Dermis blood vessel endothelial cell (primary cell): Measurements from ENCODE around the gene SIK1. TPM values are rescaled to one million over a fixed set of nuclear protein-coding genes. Genes with fewer than 3 reads are reported as not detected.
"Not testable (repeated sequence)": the region's sequence is repeated elsewhere in the genome, so short reads cannot be mapped to it uniquely, and the experiment has no call there.

Experiments
- DNase-seq: peaks from one replicate; pipeline ENCODE4 v3.0.0; 2010
- total RNA-seq: library from RNA; depleted of rRNA; stranded (reverse); fragments of >200 nt; gene quantifications from 2 replicates; pipeline ENCODE4 v1.2.3, GENCODE V29; 2014

The SIK1 gene
- total RNA-seq, 1 donor from 2014 or later = 4.6 TPM

GRCh38 chr21:43383351-43383750, 43.6 kb downstream of the SIK1 start:
- DNase-seq = not testable (repeated sequence)

- DNase-seq = not testable (repeated sequence)
Measured at GRCh38 chr21:43382902-43383301, 44.0 kb downstream of the SIK1 start.

GRCh38 chr21:43380852-43381533, 45.9 kb downstream of the SIK1 start:
- not testable (repeated sequence) for DNase-seq

- not testable (repeated sequence) for DNase-seq
Measured at GRCh38 chr21:43380337-43380736, 46.6 kb downstream of the SIK1 start.

- DNase-seq = not testable (repeated sequence)
Measured at GRCh38 chr21:43379626-43380122, 47.3 kb downstream of the SIK1 start.

- no peak for DNase-seq
Measured at GRCh38 chr21:43376478-43376882, 50.5 kb downstream of the SIK1 start.

GRCh38 chr21:43375837-43376477, 51.0 kb downstream of the SIK1 start:
- DNase-seq = no peak

- DNase-seq = no peak
Measured at GRCh38 chr21:43375006-43375836, 51.7 kb downstream of the SIK1 start.

GRCh38 chr21:43374228-43374885, 52.6 kb downstream of the SIK1 start:
- DNase-seq = no peak

GRCh38 chr21:43373362-43374227, 53.3 kb downstream of the SIK1 start:
- DNase-seq = no peak

GRCh38 chr21:43372663-43373361, 54.1 kb downstream of the SIK1 start:
- DNase-seq = no peak

- no peak for DNase-seq
Measured at GRCh38 chr21:43371786-43372185, 55.1 kb downstream of the SIK1 start.

GRCh38 chr21:43370888-43371570, 55.9 kb downstream of the SIK1 start:
- no peak for DNase-seq

GRCh38 chr21:43370091-43370658, 56.8 kb downstream of the SIK1 start:
- no peak for DNase-seq

GRCh38 chr21:43369596-43370090, 57.3 kb downstream of the SIK1 start:
- no peak for DNase-seq

GRCh38 chr21:43369124-43369523, 57.8 kb downstream of the SIK1 start:
- no peak for DNase-seq

GRCh38 chr21:43368685-43369084, 58.2 kb downstream of the SIK1 start:
- no peak for DNase-seq

GRCh38 chr21:43367859-43368258, 59.1 kb downstream of the SIK1 start:
- no peak for DNase-seq

- no peak for DNase-seq
Measured at GRCh38 chr21:43367296-43367695, 59.6 kb downstream of the SIK1 start.

- DNase-seq = no peak
Measured at GRCh38 chr21:43366656-43367055, 60.3 kb downstream of the SIK1 start.
